NCI-H2029 (cell line): ENCODE data around the gene TNFRSF13B.
"Not testable (repeated sequence)": the region's sequence is repeated elsewhere in the genome, so short reads cannot be mapped to it uniquely, and the experiment has no call there.

Experiments
- DNase-seq: peaks from one replicate; lab custom pipeline; 2025; lab: John Stamatoyannopoulos, UW

TNFRSF13B gene

DNA sequence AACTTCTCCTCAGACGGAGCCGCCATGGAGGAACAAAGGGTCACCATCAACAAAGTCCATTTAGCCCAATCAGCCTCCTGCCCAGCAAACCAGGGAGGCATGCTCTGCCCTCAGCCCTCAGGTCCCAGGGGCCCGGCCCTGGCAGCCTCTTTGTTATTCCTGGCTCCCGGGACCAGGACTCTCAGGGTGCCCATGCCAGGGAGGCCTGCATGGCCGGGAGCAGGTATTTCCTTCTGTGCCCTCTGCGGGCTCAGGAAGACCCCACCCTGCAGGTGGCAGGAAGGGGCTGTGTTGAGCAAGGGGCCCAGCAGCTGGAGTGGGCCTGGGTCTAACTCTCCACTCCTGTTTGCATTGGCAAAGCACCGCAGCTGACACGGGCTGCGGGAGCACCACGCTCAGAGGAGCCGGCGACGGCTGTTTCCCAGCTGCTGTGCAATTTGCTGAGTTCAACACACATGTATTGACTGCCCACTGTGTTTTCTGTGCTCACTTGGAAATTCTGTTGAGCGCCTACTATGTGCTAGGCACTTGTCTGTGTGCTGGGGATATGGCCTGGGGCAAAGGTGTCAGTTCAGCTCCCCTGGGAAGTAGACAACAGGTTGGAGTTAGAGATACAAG, 33.2 kb upstream of the TNFRSF13B start:
- DNase-seq = not testable (repeated sequence)

DNA sequence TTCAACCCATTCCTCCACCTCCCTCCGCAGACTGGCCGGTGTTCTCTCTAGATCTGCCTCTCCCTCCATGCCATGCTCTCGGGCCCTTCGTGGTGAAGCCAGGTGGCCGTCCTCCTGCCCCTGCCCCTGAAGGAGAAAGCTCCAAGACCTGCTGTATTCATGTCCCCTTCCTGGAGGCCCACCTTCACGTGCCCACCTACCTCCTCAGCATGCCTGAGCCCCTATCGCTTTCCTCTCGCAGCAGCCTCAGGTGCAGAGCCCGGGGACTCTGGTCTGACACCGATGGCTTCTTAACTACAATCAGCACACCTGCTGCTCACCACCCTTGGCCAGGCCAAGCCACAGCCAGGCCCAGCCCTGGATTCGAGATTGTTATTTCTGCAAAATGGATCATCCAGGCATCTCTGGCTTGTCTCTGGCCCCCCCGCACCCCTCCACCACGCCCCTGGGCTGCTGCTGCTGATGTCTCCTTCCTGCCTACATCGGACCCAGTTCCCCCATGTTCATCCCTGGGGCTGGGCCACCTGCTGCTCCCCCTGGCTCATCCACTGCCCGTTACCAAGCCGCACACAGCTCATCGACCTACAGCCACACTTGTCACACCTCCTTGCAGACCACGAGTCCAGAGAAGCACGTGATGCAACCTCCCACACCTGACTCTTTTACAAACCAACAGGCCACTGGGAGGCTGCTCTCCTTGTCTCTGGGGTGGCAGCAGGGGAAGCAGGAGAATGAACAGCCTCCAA, 32.5 kb upstream of the TNFRSF13B start:
- no peak for DNase-seq

DNA sequence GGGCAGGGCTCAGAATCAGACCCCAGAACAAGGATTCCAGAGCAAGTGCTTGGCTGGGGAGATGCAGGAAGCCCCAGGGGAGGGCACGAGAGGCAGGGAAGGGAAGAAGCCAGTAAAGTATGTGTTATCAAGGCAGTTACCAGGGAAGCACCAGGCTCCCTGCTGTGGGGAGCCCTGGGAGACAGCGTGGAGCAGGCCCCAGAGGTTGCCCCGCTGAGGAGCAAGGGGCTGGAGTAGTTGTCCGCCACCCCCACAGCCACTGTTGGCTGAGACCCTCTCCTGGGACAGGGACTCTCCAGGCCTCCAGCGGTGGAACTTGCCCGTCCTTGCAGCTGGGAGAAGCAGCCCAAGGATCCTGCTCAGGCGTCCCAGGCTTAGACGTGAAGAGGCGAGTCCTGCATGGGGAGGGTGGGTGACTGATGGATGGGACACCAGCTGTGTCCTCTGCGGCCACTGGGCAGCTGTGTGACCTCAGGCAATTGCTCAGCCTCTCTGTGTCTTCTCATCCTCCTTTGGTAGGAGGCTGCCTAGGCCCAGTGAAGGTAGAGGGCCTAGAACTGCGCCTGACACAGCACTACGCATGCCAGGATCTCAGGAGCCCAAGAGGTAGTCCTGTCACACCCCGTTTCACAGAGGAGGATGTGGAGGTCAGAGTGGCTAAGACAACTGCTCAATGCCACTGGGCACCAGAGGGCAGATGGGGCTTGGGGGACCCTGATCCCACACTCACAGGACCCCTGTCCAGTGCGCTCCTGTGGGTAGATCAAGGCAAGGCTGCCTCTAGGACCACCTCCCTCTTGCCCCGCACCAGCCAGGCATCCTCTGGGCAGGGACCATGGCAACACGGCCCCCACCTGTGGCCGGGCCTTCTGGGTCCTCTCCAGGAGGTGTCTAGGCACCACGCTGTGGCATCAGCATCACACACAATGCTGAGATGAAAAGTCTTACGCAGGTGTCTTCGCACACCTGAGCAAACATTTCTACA, 31.1 kb upstream of the TNFRSF13B start:
- not testable (repeated sequence) for DNase-seq

DNA sequence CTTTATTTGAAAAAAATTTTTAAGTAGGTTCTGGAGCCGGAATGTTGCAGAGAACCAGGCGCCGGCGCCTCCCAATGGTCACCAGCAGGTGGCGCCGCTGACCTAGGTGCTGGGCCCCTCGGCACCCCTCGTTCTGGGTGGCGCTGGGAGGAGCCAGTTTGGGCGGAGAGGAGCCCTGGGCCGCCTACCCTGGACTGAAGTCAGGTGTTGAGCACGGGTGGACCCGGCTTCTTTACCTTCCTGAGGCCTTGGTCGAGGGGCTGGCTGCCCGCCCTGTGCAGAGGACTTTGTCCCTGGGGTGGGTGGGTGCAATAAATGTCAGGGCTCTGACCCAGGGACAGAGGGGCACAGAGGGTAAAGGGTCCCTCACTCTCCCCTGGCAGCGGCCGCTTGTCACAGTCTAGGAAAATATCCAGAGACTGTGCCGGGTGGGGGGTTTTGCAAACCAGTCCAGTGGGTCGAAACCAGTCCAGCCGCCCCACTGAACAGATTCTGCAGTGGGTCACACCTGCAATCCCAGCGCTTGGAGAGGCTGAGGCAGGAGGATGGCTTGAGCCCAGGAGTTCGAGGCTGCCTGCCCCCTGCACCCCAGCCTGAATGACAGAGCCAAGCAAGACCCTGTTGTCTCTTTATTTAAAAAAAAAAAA, 30.1 kb upstream of the TNFRSF13B start:
- DNase-seq = peak; percentile 27

DNA sequence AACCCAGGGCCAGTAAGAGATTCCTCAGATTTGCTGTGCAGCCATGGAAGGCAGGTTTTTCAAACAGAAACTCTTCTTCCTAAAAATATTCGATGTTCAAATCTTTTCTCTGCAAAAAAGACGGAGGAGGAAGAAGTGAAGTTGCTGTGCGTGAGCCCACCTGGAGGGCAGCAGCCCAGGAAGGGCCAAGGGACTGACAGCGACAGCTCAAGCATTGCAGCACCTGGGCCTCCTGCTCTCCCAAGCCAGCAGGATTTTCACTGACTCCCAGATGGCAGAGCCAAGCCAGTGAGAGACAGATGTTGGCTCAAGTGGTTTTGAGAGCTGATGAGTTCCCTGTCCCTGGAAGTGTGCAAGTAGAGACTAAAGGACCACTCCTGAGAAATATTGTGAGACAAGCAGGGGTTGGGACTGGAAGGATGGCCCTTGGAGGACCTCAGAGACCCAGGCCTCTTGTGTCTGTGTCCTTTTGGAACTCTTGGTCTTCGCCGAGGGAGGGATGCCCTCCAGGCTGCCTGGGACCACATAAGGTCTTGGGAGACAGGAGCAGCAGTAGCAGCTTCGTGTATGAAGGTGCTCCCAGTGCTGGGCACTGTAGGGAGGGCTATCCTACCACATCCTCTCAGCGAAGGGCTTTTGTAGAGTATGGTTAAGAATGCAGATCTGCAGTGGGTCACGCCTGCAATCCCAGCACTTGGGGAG, 29.3 kb upstream of the TNFRSF13B start:
- DNase-seq = no peak

DNA sequence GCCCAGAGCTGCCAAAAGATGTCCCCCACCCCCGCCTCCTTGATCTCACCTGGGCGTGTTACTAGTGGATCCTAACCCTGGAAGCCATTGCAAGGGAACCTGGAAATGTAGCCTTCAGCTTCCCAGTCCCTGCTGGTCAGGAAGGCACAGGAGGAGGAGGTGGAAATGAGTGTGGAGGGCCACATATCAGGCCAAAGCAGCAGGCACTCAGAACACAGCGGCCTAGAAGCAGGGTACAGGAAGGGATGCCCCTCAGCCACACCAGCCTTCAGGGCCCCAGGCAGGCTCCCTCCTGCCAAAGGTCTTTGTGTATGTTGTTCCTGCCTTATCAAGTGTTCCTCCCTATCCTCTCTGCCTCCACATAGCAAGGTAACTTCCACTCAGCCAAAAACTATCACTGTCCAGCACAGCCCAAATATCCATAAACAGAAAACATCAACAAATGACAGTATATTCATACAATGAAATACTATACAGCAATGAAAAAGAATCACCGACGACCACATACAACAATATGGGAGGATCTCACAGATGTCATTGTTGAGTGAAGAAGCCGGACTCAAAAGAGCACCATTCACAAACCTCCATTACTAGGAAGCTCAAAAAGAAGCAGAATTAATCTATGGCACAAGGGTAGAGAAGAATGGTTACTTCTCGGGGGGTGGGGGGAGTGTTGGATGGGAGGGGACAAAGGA, 28.2 kb upstream of the TNFRSF13B start:
- no peak for DNase-seq

DNA sequence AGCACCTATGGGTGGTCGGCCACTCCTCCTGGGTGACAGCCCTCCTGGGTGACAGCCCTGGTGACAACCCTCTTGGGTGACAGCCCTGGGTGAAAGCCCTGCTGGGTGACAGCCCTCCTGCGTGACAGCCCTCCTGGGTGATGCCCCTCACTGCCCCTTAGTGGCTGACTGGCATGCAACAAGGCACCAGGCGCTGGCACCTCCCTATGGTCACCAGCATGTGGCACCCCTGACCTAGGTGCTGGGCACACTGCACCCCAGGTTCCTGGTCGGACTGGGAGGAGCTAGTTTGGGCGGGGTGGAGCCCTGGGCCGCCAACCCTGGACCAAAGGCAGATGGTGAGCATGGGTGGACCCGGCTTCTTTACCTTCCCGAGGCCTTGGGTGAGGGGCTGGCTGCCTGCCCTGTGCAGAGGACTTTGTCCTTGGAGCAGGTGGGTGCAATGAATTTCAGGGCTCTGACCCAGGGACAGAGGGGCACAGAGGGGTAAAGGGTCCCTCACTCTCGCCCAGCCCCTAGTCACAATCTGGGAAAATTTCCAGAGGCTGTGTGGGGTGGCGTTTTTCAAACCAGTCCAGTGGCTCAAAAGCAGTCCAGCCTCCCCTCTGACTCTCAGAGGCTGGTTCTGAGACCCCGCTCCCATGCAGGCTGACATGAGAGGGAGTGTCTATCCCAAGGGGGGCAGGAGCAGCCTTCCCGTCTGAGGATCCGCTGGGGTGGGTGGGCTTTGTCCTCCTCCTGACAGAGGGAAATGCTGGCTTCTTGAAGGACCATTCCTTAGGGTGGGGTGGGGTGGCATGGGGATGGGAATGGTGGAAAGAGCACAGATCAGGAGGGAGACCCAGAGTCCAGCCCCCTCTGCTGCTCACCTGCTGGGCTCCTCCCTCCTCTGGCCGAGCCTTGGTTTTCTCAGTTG, 25.9 kb upstream of the TNFRSF13B start:
- no peak for DNase-seq

DNA sequence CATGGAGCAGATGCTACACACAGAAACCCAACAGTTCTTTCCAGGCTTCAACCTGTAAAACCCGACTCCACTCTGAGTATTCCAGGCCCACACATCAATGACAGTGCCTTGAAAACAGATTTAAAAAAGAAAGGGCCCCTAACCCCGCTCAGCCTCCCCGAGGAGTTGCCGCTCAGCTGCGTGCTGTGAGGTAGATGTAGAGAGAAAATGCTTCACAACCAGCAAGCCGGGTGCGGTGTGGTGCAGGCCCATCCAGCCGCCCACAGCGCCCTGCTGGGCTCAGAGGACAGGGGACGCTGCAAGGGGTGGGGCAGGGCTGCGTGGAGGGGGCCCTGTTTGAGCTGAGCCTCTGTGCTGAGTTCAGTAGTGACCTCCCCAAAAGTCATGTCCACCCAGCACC, 24.8 kb upstream of the TNFRSF13B start:
- not testable (repeated sequence) for DNase-seq

DNA sequence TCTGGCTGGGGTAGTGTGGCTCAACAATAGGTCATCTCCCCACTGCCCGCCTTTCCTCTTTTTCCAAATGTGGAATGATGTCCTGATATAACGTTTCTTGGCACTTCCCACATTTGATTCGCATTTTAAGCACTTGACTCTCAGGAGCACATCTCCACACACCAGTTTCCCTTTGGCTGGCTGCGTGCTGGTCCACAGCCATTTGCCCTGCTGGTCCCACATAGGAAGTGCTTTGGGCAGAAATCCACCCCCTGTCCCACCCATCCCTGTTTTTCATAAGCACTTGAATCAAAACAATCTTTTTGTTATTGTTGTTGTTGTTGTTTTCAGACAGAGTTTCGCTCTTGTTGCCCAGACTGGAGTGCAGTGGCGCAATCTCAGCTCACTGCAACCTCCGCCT, 24.0 kb upstream of the TNFRSF13B start:
- no peak for DNase-seq

DNA sequence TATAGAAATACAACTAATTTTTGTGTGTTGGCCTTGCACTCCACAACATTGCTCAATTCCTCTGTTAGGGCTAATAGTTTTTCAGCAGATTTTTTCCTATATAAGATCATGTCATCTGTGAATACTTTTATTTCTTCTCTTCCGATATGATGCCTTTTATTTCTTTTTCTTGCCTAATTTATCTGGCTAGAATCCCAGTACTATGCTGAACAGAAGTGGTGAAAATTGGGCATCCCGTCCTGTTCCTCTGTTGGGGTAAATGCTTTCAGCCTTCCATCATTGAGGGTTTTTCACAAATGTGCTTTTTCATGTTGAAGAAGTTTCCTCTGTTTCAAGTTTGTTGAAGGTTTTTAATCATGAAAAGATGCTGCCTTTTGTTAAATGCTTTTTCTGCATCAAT, 22.7 kb upstream of the TNFRSF13B start:
- no peak for DNase-seq

DNA sequence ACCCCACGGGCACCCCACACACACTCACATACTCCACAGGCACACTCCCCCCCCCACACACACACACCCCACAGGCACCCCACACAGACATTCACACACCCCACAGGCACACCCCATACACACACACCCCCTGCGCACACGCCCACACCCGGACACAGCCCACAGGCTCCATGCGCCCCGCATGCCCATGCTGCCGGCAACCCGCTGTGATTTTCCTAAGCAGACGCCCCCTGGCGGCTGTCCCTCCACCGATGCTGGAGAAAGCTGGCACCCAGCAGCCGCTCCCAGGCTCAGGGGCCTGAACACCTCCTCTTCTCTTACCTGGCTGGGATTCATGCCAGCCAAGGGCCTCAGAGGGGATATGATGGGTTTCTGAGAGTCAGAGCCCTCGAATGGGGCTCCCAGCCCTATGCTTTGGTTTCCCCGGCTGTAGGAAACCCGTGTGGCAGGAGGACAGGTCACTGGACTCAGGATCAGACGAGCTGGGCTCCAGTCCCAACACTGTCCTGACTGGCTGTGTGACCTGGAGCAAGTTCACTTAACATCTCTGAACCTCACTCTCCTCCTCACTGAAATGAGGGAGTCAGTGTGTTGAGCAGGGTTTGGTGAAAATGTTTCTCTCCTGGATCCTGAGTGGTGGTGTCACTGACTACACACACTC, 19.6 kb upstream of the TNFRSF13B start:
- peak; percentile 12 for DNase-seq

DNA sequence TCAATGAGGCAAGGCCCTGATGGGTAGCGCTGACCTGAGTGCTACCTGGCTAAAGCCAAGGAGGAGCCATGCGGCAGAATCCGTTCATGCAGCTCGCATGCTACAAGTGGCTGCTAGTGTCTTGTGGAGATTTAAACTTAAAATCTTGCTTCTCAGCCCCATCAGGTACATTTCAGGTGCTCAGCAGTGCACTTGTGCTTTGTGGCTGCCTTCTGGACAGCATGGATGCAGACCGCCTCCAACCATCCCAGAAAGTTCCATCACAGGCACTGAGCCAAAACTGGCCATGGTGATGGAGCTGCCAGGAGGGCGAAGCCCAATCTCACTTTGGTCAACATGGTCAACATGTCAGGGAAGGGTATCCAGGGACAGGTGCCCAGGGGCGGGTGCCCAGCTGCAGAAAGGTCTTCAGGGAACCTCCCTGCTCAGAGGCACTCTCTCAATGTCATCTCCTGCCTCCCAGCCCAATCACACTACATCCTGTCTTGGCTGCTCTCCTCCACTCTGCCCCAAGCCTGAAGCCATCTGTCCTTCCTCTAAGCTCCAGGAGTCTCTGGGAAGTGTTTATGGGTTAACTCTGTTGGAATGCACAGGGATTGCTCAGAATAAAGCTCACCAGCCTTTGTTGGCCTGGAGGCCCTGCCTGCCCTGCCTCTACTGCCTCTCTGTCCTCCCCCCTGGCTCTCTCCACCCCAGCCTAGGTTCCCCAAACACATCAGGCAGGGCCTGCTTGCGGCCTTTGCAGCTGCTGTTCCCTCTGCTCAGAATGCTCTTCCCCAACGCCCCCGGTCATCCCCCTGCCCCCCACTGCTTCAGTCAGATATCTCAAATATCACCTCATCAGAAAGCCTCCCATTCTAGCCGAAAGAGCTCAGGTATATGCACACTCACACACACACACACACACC, 18.3 kb upstream of the TNFRSF13B start:
- DNase-seq = no peak

DNA sequence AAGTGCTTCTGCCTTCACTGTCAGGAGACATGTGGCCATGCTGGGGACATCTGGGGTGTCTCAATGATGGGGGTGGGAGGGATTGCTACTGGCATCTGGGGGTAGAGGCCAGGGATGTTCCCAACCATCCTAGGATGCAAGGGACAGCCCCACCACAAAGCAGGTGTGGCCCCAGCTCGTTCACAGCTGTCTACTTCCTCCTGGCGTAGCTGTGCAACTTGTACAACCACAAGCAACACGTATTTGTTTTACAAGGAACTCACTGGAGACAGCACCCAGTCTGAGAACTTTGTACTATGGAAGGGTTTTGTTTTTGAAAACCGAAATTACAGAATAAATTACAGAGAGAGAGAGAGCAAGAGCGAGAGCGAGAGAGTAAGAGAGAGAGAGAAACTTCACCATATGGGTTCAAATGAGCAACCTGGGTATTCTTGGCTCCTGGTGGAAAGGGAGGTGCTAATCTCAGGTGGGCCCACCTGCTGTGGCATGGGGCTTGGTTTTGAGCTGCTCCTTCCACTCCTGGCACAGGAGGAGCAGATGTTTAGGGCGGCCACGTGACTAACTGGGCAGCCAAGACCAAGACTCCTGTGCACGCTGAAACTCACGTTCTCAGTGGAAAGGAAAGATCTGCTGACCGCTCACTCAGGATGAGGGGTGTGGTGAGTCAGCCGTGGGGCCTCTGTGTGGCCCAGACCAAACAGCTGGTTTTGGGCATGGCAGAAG, 17.5 kb upstream of the TNFRSF13B start:
- no peak for DNase-seq

DNA sequence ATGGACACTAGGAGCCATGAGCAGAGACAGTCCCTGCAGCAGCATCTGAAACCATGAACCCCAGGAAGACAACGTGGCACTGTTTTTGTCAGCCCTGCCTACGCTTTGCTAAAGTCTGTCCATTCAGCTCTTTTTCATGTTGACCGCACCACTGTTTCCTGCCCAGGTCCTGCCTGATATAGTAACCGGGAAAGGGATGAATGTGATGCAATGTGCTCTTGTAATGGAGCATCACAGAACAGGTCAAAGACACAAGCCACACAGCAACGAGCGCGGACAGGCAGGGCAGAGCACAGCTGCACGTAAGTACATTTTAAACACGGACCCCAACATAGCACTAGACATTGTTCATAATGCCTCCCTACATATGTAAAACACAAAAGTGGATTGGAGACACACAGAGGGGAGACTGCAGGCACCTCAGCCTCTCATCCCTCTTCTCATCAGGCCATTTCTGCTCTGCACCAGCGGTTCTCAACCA, 16.9 kb upstream of the TNFRSF13B start:
- DNase-seq = no peak

DNA sequence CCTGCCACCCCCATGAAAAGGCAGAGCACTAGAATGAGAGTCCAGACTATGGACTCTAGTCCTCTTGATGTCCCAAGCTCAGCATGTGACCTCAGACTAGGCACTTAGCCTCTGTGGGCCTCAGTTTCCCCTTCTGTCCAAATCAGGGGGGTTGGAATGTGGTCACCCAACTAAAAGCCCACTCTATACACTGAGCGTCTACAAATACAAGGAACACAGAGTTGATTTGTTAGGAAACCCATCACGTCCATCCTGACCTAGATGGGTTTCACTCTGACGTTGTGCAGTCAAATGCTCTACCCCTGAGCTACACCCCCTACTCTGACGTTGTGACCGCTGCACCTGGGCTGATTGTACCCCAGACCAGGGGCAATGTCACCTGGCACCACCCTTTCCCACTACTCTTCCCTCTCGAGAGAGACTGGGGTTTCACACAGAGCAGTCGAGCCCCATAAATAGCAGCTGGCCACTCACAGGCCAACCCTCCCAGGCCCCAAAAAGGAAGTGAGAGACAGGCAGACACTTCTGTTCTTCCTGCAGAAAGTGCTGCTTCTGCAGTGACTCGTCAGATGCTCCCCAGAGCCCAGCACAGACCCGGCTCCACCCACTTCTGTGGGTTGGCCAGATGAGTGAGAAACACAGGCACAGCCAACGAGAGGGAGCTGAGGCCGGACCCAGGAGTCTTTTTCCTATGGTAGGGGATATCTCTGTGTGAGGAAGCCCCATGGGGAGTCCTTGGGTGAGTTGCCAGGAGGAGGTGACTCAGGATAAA, 16.1 kb upstream of the TNFRSF13B start:
- DNase-seq = no peak

DNA sequence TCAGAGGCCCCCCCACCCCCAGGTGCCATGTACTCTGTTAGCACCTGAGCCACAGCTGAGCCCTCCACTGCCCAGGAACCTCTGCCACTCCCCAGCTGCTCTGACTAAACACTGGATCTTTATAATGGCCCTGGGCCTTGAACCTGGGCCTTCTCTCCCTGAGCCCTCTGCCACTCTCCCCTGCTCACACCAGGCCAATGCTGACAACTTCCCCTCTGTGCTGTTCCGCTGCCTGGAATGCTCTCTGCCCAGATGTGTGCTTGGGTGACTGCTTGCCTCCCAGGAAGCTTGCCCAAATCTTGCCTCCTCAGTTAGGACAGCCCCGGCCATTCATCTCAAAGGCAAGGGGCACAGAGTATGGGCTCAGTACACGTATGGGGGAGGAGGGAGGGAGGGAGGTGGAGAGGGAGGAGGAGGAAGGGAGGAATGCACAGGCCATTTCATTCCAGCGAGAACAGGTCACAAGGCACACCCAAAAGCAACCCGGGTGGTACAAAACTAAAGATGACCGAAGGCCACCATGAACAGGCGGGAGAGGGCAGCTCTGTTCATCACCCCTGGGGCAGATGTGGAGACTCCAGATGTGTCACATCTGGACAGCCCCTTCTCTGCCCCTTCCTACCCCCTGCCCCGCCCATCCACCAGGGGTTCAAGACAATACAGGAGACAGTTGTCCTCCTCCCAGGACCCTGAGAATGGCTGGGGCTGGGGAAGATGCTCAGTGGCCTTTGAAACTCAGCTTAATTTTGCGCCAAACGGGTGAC, 15.3 kb upstream of the TNFRSF13B start:
- DNase-seq = no peak
